ENCODE results near the gene RASGRF2. TPM values are rescaled to one million over a fixed set of nuclear protein-coding genes. Genes with fewer than 3 reads are reported as not detected.

The RASGRF2 gene
- total and polyA plus RNA-seq, 8 donors: 1.1 to 2.7 (median 1.4) TPM

DNA sequence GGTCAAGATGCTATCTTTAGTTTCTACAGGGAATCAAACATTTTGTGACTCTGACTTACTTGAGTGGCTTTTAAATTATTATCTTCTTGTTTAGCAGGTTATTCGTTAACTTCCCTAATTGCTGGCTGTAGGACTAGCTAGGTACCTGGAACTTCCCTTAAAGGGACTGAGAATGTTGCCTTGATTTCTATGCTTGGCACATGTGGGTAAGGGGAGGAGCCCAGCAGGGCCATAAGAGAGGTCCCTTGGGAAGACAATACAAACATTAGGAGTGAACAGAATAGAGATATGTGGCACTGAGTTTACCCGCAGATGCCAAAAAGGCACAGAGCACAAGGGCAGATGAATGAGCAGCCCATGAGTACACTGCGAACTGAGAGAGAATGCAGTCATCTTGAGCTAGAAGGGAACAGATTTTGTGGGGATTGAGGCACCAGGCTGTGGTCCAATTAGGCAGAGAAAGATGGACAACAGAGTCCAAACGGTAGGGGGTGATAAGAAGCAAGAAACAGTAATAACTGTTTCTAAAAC lies 282.8 kb downstream of the RASGRF2 start:
- Histone ChIP-seq H3K36me3 (no peaks in the 10 kb centered on the region), H3K27ac (peak overlapping the region in 1 of 4 donors; percentile 19), H3K4me1 (peaks cover 0 to 6% (median 0%) of the 10 kb centered on the region in 3 donors), H3K4me3 (no peak overlapping the region), H3K9me3 (no peaks in the 10 kb centered on the region), H3K27me3 (no peaks in the 10 kb centered on the region)
- ATAC-seq (peak in 3 of 4 donors; percentile 7 to 51 (median 40)), DNase-seq (no peak), FAIRE-seq (no peak)
- TF ChIP-seq, protein P1, sequence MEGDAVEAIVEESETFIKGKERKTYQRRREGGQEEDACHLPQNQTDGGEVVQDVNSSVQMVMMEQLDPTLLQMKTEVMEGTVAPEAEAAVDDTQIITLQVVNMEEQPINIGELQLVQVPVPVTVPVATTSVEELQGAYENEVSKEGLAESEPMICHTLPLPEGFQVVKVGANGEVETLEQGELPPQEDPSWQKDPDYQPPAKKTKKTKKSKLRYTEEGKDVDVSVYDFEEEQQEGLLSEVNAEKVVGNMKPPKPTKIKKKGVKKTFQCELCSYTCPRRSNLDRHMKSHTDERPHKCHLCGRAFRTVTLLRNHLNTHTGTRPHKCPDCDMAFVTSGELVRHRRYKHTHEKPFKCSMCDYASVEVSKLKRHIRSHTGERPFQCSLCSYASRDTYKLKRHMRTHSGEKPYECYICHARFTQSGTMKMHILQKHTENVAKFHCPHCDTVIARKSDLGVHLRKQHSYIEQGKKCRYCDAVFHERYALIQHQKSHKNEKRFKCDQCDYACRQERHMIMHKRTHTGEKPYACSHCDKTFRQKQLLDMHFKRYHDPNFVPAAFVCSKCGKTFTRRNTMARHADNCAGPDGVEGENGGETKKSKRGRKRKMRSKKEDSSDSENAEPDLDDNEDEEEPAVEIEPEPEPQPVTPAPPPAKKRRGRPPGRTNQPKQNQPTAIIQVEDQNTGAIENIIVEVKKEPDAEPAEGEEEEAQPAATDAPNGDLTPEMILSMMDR (IDR thresholded peaks at IDR 0.05): no peak
- intact Hi-C loops (cut with DNase I): no loop called here
- 51 to 55% methylated on average over 4 of the region's 4 CpGs for WGBS, 2 donors

DNA sequence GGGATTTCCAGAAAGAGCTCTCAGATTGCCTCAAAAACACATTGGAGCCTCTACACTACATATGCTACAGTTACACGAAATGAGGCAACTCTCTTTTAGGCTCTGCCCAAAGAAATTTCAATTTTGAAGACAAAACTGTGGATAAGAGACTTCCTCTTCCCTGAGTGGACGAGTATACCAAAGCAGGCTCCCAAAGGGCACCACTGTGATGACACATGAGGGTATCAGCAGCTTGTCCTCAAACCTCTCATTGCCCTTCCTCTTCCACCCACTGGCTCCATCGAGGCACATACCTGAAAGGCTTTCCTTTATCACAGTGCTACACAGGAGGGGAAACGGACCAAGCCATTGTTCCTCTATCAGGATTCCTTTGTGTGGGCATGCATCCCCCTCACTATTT lies 284.3 kb downstream of the RASGRF2 start:
- ATAC-seq (no peak), FAIRE-seq (no peak)

DNA sequence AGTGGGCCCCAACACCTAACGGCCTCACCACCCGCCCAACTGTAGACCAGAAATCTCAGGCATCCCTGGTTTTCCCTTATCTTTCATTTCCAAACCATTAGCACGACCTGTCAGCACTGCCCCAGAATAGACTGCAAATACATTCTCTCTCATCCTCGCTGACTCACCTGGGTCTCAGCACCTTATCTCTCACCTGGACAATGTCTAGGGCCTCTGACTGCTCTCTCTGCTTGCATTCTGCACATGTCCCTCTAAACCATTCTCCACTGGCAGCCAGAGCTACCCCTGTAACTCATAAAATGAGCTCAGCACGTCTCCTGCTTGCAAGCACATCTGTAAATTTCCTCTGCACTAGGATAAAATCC lies 285.7 kb downstream of the RASGRF2 start:
- peaks cover 0 to 6% (median 0%) of the 10 kb centered on the region in 3 donors for H3K4me1 ChIP-seq
- no peak for FAIRE-seq
- H3K27ac ChIP-seq: no peak overlapping the region

More for the DNA sequence above, 284.3 kb downstream of the RASGRF2 start:
- Histone ChIP-seq H3K9me3 (no peaks in the 10 kb centered on the region), H3K27me3 (no peaks in the 10 kb centered on the region), H3K4me1 (peaks cover 0 to 6% (median 0%) of the 10 kb centered on the region in 3 donors), H3K27ac (no peak overlapping the region), H3K36me3 (no peaks in the 10 kb centered on the region), H3K4me3 (no peak overlapping the region)
- no peak for DNase-seq
- TF ChIP-seq, protein P1 (IDR thresholded peaks at IDR 0.05): no peak
- intact Hi-C loops (cut with DNase I): no loop called here
- WGBS, 2 donors: 78 to 82% methylated on average over 4 of the region's 4 CpGs

DNA sequence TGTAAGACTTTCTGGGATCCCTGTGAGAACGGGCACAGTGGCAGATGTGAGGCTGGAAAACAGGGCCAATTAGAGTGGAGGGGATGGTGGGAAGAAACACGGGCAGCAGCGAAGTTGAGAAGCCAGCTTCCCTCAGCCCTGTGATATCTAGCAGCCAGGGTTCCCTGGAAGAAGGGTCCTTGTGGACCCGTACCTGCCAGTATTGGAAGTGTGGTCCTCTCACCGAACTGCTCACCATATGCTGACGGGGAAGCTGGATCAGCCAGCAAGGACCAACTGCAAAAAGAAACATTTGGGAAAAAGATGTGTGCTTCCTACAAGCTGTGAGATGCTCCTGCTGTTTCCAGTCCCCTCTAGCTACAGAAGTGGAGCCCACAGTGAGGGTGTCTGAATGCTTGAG lies 286.5 kb downstream of the RASGRF2 start:
- FAIRE-seq (no peak), DNase-seq (no peak), ATAC-seq (no peak)
- peaks cover 0 to 6% (median 0%) of the 10 kb centered on the region in 3 donors for H3K4me1 ChIP-seq
- no peaks in the 10 kb centered on the region for H3K36me3 ChIP-seq
- TF ChIP-seq, protein P1 (IDR thresholded peaks at IDR 0.05): no peak
- intact Hi-C loops (cut with DNase I): no loop called here
- 96 to 98% methylated on average over 6 of the region's 6 CpGs for WGBS, 2 donors
- H3K4me3 ChIP-seq: no peak overlapping the region
- peak overlapping the region in 1 of 4 donors; percentile 5 for H3K27ac ChIP-seq
- H3K27me3 ChIP-seq: no peaks in the 10 kb centered on the region
- no peaks in the 10 kb centered on the region for H3K9me3 ChIP-seq

More for the DNA sequence above, 285.7 kb downstream of the RASGRF2 start:
- H3K4me3 ChIP-seq: no peak overlapping the region
- TF ChIP-seq, protein P1 (IDR thresholded peaks at IDR 0.05): no peak
- DNase-seq (no peak), ATAC-seq (peak in 3 of 4 donors; percentile 14 to 53 (median 37))
- intact Hi-C loops (cut with DNase I): no loop called here
- no peaks in the 10 kb centered on the region for H3K9me3 ChIP-seq
- no peaks in the 10 kb centered on the region for H3K27me3 ChIP-seq
- 80 to 84% methylated on average over 5 of the region's 5 CpGs for WGBS, 2 donors
- H3K36me3 ChIP-seq: no peaks in the 10 kb centered on the region

DNA sequence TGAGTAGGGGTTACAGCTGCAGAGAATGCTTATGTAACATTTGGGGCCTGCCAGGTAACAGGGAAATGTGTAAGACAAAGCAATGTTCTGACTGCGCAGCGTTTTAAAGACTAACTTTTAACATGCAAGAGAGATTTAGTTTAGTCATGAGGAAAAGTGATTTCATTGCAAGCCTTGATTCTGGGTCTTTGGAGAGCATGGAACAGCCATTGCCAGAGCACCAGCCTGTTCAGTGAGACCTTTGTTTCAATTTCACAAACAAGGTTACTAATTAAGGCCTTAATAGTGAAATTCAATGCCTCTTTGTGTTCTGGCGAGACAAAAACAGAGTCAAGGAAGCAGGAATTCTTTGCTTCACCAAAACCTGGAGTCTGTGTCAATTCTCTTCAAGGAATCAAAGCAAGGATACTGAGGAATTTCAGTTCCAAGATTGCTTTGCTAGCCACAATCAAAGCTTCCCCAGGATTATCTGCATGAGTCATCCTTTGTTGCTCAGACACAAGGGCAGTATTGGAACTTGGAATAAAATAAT lies 287.3 kb downstream of the RASGRF2 start:
- DNase-seq (no peak), ATAC-seq (peak in 3 of 4 donors; percentile 15 to 47 (median 27)), FAIRE-seq (no peak)
- TF ChIP-seq, protein P1 (IDR thresholded peaks at IDR 0.05): no peak
- no peak overlapping the region for H3K4me3 ChIP-seq
- H3K4me1 ChIP-seq: peaks cover 0 to 6% (median 0%) of the 10 kb centered on the region in 3 donors
- no peaks in the 10 kb centered on the region for H3K36me3 ChIP-seq
- H3K27ac ChIP-seq: peak overlapping the region in 2 of 4 donors; percentile 5 to 42
- intact Hi-C loops (cut with DNase I): no loop called here
- H3K27me3 ChIP-seq: no peaks in the 10 kb centered on the region
- WGBS, 2 donors: 53 to 57% methylated on average over 3 of the region's 3 CpGs
- no peaks in the 10 kb centered on the region for H3K9me3 ChIP-seq
